Nephron progenitor cell (in vitro differentiated cells): ENCODE results near the gene COQ9.

Experiments used
- DNase-seq: peaks from one replicate; pipeline ENCODE4 v3.0.0; 2021
- H3K27ac Mint-ChIP-seq: 2 replicates; pipeline ENCODE4 v1.8.0; 2021; ENCODE audit warnings: mild to moderate bottlenecking, moderate library complexity, mixed read lengths
- H3K27me3 Mint-ChIP-seq: 2 replicates; pipeline ENCODE4 v1.8.0; 2021; ENCODE audit warnings: mild to moderate bottlenecking, low read depth, mixed read lengths; ENCODE audit not compliant: poor library complexity
- H3K36me3 Mint-ChIP-seq: 2 replicates; pipeline ENCODE4 v1.8.0; 2021; ENCODE audit warnings: low read depth, mixed read lengths
- H3K4me1 Mint-ChIP-seq: 2 replicates; pipeline ENCODE4 v1.8.0; 2021; ENCODE audit warnings: mixed read lengths
- H3K4me3 Mint-ChIP-seq: 2 replicates; pipeline ENCODE4 v1.8.0; 2021; ENCODE audit warnings: mild to moderate bottlenecking, moderate library complexity, mixed read lengths
- H3K9me3 Mint-ChIP-seq: 2 replicates; pipeline ENCODE4 v1.8.0; 2021; ENCODE audit warnings: mild to moderate bottlenecking, moderate library complexity, mixed read lengths
- CTCF ChIP-seq: fragments of 200-600 bp; sonication (generic); IDR thresholded peaks from 2 replicates; pipeline ENCODE4 v1.5.0; 2021; ENCODE audit warnings: antibody characterized with exemption

The COQ9 gene

GRCh38 chr16:57407521-57408353 is 39.5 kb upstream of the COQ9 start:
- Mint-ChIP-seq H3K27ac (no peak overlapping the region), H3K27me3 (peaks cover 35% of the 10 kb centered on the region), H3K9me3 (no peaks in the 10 kb centered on the region), H3K4me3 (no peak overlapping the region), H3K4me1 (peaks cover 23% of the 10 kb centered on the region), H3K36me3 (no peaks in the 10 kb centered on the region)
- no peak for DNase-seq
- no peak for TF ChIP-seq CTCF

GRCh38 chr16:57409065-57409464 is 38.2 kb upstream of the COQ9 start:
- peaks cover 36% of the 10 kb centered on the region for H3K27me3 Mint-ChIP-seq
- no peaks in the 10 kb centered on the region for H3K9me3 Mint-ChIP-seq
- no peak for TF ChIP-seq CTCF
- H3K27ac Mint-ChIP-seq: no peak overlapping the region
- H3K4me3 Mint-ChIP-seq: no peak overlapping the region
- peaks cover 23% of the 10 kb centered on the region for H3K4me1 Mint-ChIP-seq
- H3K36me3 Mint-ChIP-seq: no peaks in the 10 kb centered on the region
- DNase-seq: no peak

- no peaks in the 10 kb centered on the region for H3K9me3 Mint-ChIP-seq
- TF ChIP-seq CTCF: no peak
- H3K4me3 Mint-ChIP-seq: no peak overlapping the region
- H3K4me1 Mint-ChIP-seq: peaks cover 26% of the 10 kb centered on the region
- peaks cover 28% of the 10 kb centered on the region for H3K27me3 Mint-ChIP-seq
- no peaks in the 10 kb centered on the region for H3K36me3 Mint-ChIP-seq
- H3K27ac Mint-ChIP-seq: no peak overlapping the region
- DNase-seq: peak; percentile 22
Measured at GRCh38 chr16:57409870-57410587, 37.2 kb upstream of the COQ9 start.

GRCh38 chr16:57411362-57411976 is 35.8 kb upstream of the COQ9 start:
- TF ChIP-seq CTCF: no peak
- Mint-ChIP-seq H3K4me3 (no peak overlapping the region), H3K36me3 (no peaks in the 10 kb centered on the region), H3K27me3 (peaks cover 17% of the 10 kb centered on the region), H3K27ac (no peak overlapping the region), H3K4me1 (peaks cover 33% of the 10 kb centered on the region), H3K9me3 (no peaks in the 10 kb centered on the region)
- DNase-seq: no peak

- H3K9me3 Mint-ChIP-seq: no peaks in the 10 kb centered on the region
- peaks cover 17% of the 10 kb centered on the region for H3K27me3 Mint-ChIP-seq
- no peak for DNase-seq
- no peak for TF ChIP-seq CTCF
- peaks cover 44% of the 10 kb centered on the region for H3K4me1 Mint-ChIP-seq
- H3K4me3 Mint-ChIP-seq: no peak overlapping the region
- no peaks in the 10 kb centered on the region for H3K36me3 Mint-ChIP-seq
- no peak overlapping the region for H3K27ac Mint-ChIP-seq
Measured at GRCh38 chr16:57412584-57412983, 34.7 kb upstream of the COQ9 start.
